D721Med (cell line): ENCODE data around the gene ALG1.

Experiments
- DNase-seq: peaks from one replicate; pipeline ENCODE4 v3.0.0; 2011; ENCODE audit warnings: low spot score; ENCODE audit not compliant: insufficient read length
- FAIRE-seq: peaks from 2 replicates; lab custom pipeline; 2011; peaks lifted over from hg19 to GRCh38; lab: Jason Lieb, UNC
- CTCF ChIP-seq: IDR thresholded peaks from 2 replicates; pipeline ENCODE4 v1.5.1; 2012; ENCODE audit warnings: mild to moderate bottlenecking, control low read depth; ENCODE audit not compliant: insufficient read depth; ENCODE audit errors: missing control alignments

Gene ALG1

GRCh38 chr16:5060073-5060641, 11.5 kb upstream of the ALG1 start:
- no peak for DNase-seq
- no peak for TF ChIP-seq CTCF
- no peak for FAIRE-seq

- FAIRE-seq (no peak), DNase-seq (no peak)
- no peak for TF ChIP-seq CTCF
These were observed 9.6 kb upstream of the ALG1 start for GRCh38 chr16:5062051-5062450.

GRCh38 chr16:5062790-5063765, 8.6 kb upstream of the ALG1 start:
- no peak for TF ChIP-seq CTCF
- FAIRE-seq (no peak), DNase-seq (no peak)

- no peak for TF ChIP-seq CTCF
- FAIRE-seq (no peak), DNase-seq (no peak)
These were observed 6.7 kb upstream of the ALG1 start for GRCh38 chr16:5064915-5065314.

GRCh38 chr16:5065326-5065725, 6.3 kb upstream of the ALG1 start:
- DNase-seq: no peak
- FAIRE-seq: no peak
- no peak for TF ChIP-seq CTCF

GRCh38 chr16:5065813-5066212, 5.8 kb upstream of the ALG1 start, which contains the start of gene C16orf89:
Gene C16orf89, minus strand, starts transcription at chr16:5065956. Its CDS starts 48 bp downstream, at chr16:5065908.
- no peak for DNase-seq
- no peak for TF ChIP-seq CTCF
- FAIRE-seq: no peak
